GM21619 (cell line): ENCODE data around the gene ADCY7.
A peak's percentile ranks its signal among the peaks of the same experiment; 100 is the strongest.

Experiments used
- ATAC-seq: cut with Tn5 transposase; IDR thresholded peaks from one replicate; pipeline ENCODE4 v1.9.1; 2021; ENCODE audit not compliant: unreplicated experiment

ADCY7 gene

GRCh38 chr16:50247906-50248608 is 18.3 kb upstream of the ADCY7 start:
- no peak for ATAC-seq

- ATAC-seq, result no peak
These were observed 17.5 kb upstream of the ADCY7 start for GRCh38 chr16:50248845-50249244.

GRCh38 chr16:50251375-50252081 is 14.8 kb upstream of the ADCY7 start:
- no peak for ATAC-seq

- no peak for ATAC-seq
These were observed 14.2 kb upstream of the ADCY7 start for GRCh38 chr16:50252082-50252611.

- ATAC-seq, result no peak
These were observed 13.4 kb upstream of the ADCY7 start for GRCh38 chr16:50252874-50253513.

- ATAC-seq, result no peak
These were observed 12.8 kb upstream of the ADCY7 start for GRCh38 chr16:50253514-50253910.

GRCh38 chr16:50254072-50254471 is 12.3 kb upstream of the ADCY7 start:
- no peak for ATAC-seq

GRCh38 chr16:50255538-50255937 is 10.8 kb upstream of the ADCY7 start:
- no peak for ATAC-seq

- ATAC-seq, result no peak
These were observed 9.7 kb upstream of the ADCY7 start for GRCh38 chr16:50256604-50257003.

- no peak for ATAC-seq
These were observed 8.5 kb upstream of the ADCY7 start for GRCh38 chr16:50257876-50258275.

GRCh38 chr16:50259334-50260205 is 6.8 kb upstream of the ADCY7 start:
- no peak for ATAC-seq

GRCh38 chr16:50260206-50261159 is 5.9 kb upstream of the ADCY7 start:
- no peak for ATAC-seq

GRCh38 chr16:50261160-50261706 is 5.1 kb upstream of the ADCY7 start:
- no peak for ATAC-seq

GRCh38 chr16:50261707-50262235 is 4.6 kb upstream of the ADCY7 start:
- no peak for ATAC-seq

GRCh38 chr16:50263060-50263909 is 3.1 kb upstream of the ADCY7 start:
- ATAC-seq, result no peak

GRCh38 chr16:50263940-50264929 is 2.1 kb upstream of the ADCY7 start:
- peak; percentile 28 for ATAC-seq

GRCh38 chr16:50265260-50265659 is 1.1 kb upstream of the ADCY7 start:
- ATAC-seq, result no peak
